ENCODE measurements around the gene DMTF1.
"Not testable (repeated sequence)": the region's sequence is repeated elsewhere in the genome, so short reads cannot be mapped to it uniquely, and the experiment has no call there.

The DMTF1 gene

GRCh38 chr7:87226495-87226894, 74.2 kb downstream of the DMTF1 start:
- no peak for DNase-seq

DNA sequence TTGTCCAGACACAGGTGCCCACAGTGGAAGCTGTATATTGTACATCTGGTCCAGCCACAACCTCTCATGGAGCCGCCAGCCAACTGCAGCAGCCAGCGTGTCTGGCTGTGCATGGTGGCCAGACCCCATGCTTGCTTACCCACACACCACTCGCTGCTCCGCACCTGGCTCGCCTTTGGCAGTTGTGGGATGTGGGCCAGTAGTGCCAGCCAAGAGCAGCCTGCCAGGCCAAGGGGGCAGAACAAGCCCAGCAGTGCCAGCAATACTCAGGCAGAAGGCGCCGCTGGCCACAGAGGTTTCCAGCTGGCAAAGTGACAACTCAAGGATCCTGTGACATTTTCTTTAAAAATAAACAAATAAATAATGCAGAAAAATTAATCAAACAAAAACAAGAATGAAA, 79.0 kb downstream of the DMTF1 start:
- DNase-seq: no peak

DNA sequence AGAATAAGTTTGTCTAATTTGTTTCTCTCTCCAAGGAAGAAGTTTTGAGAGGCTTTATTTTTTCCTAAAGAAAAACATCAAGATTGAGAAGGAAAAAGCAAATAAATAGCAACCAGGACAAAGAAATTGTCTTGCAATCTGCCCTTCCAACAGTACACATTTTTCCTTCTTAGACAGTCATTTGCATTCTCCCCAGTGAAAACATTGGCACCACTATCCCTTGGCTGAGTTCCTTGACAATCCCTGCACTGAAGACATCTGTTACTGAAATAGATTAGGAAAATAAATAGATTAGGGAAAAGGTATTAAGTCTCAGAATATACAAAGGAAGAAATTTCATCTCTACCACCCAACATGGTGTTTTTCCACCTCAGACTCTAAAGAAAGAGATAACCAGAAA, 79.5 kb downstream of the DMTF1 start:
- no peak for DNase-seq

DNA sequence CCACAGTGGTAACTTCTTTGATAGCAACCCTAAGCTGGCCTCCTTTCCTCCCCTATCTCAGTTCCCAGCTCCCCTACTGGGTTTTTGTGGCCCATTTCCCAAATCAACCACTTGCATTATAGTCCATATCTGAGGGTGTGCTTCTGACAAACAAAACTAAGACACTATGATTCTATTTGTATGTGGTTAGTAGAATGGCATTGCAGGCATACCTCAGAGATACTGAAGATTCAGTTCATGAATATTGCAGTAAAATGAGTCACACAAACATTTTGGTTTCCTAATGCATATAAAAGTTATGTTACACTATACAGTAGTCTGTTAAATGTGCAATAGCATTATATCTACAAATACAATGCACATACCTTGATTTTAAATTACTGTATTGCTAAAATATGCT, 82.7 kb downstream of the DMTF1 start:
- no peak for DNase-seq

GRCh38 chr7:87238464-87239051, 86.3 kb downstream of the DMTF1 start:
- not testable (repeated sequence) for DNase-seq

GRCh38 chr7:87245671-87246070, 93.4 kb downstream of the DMTF1 start:
- not testable (repeated sequence) for DNase-seq
